G401 (cell line): ENCODE data around the gene LYZL1. TPM values are rescaled to one million over a fixed set of nuclear protein-coding genes. Genes with fewer than 3 reads are reported as not detected.
"Not testable (repeated sequence)": the region's sequence is repeated elsewhere in the genome, so short reads cannot be mapped to it uniquely, and the experiment has no call there.

Experiments used
- DNase-seq: peaks from one replicate; pipeline ENCODE4 v3.0.0-alpha.2; 2015; ENCODE audit warnings: low spot score
- in situ Hi-C: cut with HindIII; loops from 2 replicates; pipeline ENCODE4 v1.10.0; 2016; ENCODE audit warnings: low sequenced_read_pairs, mixed read lengths
- total RNA-seq: library from RNA; depleted of rRNA; stranded (reverse); fragments of >200 nt; shearing (Covaris generic); gene quantifications from 2 replicates; pipeline ENCODE4 v1.2.3, GENCODE V29; 2014

Gene LYZL1
- total RNA-seq, 1 experiment from 2014 or later, result not detected

- DNase-seq, result peak; percentile 45
- in situ Hi-C loops, result no loop called here
Measured at GRCh38 chr10:29353887-29354561, 65.2 kb downstream of the LYZL1 start.

GRCh38 chr10:29355411-29355991 lies 66.6 kb downstream of the LYZL1 start:
- peak; percentile 26 for DNase-seq
- in situ Hi-C loops, result no loop called here

- in situ Hi-C loops, result no loop called here
- DNase-seq, result peak; percentile 67
Measured at GRCh38 chr10:29356931-29357330, 68.1 kb downstream of the LYZL1 start.

GRCh38 chr10:29358010-29358616 lies 69.2 kb downstream of the LYZL1 start:
- in situ Hi-C loops, result no loop called here
- DNase-seq, result no peak

- DNase-seq, in situ Hi-C loops: not testable (repeated sequence)
Measured at GRCh38 chr10:29360215-29360853, 71.5 kb downstream of the LYZL1 start.
